Measurements from ENCODE around the gene ZNF677.
"Not testable (repeated sequence)": the region's sequence is repeated elsewhere in the genome, so short reads cannot be mapped to it uniquely, and the experiment has no call there.

The ZNF677 gene

DNA sequence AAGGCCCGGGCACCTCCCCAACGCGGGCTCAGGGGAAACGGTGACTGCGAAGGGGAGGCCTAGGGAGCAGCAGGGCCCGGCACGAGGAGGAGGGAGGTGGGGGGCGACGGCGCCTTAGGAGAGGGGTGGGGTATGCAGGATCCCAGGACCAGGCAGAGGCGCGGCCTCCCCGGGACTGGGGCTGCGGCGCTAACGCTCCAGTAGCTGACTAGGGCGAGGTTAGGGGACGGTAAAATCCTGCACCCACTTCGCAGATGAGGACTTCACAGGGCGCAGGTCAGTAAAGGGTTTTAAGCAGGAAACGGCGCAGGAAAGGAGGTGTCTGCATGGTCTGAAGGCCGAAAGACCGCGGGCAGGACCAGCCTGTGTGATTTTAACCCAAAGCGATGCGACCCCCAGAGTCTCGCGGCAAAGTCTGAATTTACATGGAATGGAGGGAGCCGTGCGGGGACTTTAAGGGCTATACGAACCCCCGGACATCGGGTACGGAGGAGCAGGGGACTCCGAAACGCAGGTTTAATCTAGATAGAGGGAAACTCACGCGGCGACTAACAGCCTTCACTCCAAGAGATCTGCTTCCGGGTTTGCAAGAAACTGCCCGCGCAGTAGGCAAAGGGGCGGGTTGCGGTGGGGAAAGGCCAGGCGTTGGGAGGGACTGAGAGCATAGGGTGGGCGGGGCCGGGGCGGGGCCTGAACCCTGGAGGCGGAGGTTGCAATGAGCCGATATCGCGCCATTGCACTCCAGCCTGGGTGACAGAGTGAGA lies 61.7 kb downstream of the ZNF677 start, which contains the start of gene ZNF665:
ZNF665 (minus strand) TSS at position 588 of the 764 bp plus-strand sequence. CDS start 10,460 bp downstream, outside the sequence.
- no peak for DNase-seq

- no peak for DNase-seq
Observed at GRCh38 chr19:53190253-53190652, 64.4 kb downstream of the ZNF677 start.

DNA sequence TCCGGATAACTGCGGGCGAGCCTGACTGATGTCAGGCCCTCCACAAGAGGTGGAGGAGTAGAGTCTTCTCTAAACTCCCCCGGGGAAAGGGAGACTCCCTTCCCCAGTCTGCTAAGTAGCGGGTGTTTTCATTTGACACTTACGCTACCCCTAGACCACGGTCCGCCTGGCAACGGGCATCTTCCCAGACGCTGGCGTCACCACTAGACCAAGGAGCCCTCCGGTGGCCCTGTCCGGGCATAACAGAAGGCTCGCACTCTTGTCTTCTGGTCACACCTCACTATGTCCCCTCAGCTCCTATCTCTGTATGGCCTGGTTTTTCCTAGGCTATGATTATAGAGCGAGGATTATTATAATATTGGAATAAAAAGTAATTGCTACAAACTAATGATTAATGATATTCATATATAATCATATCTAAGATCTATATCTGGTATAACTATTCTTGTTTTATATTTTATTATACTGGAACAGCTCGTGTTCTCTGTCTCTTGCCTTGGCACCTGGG lies 64.9 kb downstream of the ZNF677 start:
- DNase-seq: not testable (repeated sequence)
